Measurements from ENCODE around the gene SRSF4.

SRSF4 gene

DNA sequence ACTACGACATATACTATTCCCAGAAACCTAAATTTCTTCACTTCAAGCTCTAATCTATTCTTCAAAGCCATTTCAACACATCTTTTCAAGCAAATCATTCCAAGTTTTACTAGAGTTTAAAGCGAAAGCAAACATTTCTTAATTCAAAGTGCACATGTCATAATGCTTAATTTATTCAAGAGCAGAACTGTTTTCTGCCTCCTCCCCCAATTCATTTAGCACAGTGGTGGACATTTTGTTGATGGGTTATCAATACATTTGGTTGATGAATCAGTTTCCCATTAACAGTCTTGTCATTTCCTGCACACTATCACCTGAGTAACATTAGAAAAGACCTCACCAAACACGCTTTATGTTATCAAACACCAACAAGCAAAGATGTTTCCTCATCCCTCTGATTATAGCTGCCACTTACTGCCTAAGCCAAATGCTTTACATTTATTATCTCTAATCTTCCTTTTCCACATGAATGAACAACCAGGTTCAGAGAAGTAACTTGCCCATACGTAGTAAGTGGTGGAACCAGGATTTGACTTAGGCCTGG is 2.0 kb downstream of the SRSF4 start:
- peak overlapping the region; percentile 92 for H3K4me3 ChIP-seq (ENCODE audit: low read length)
- DNase-seq (ENCODE audit: low read depth): no peak
- TF ChIP-seq, protein P1, sequence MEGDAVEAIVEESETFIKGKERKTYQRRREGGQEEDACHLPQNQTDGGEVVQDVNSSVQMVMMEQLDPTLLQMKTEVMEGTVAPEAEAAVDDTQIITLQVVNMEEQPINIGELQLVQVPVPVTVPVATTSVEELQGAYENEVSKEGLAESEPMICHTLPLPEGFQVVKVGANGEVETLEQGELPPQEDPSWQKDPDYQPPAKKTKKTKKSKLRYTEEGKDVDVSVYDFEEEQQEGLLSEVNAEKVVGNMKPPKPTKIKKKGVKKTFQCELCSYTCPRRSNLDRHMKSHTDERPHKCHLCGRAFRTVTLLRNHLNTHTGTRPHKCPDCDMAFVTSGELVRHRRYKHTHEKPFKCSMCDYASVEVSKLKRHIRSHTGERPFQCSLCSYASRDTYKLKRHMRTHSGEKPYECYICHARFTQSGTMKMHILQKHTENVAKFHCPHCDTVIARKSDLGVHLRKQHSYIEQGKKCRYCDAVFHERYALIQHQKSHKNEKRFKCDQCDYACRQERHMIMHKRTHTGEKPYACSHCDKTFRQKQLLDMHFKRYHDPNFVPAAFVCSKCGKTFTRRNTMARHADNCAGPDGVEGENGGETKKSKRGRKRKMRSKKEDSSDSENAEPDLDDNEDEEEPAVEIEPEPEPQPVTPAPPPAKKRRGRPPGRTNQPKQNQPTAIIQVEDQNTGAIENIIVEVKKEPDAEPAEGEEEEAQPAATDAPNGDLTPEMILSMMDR (conservative IDR thresholded peaks at IDR 0.05; ENCODE audit: low read depth, low read length): no peak

GRCh38 chr1:29177022-29177705 is 4.5 kb downstream of the SRSF4 start:
- no peak for DNase-seq (ENCODE audit: low read depth)
- TF ChIP-seq, protein P1 (conservative IDR thresholded peaks at IDR 0.05; ENCODE audit: low read depth, low read length): no peak
- no peak overlapping the region for H3K4me3 ChIP-seq (ENCODE audit: low read length)

DNA sequence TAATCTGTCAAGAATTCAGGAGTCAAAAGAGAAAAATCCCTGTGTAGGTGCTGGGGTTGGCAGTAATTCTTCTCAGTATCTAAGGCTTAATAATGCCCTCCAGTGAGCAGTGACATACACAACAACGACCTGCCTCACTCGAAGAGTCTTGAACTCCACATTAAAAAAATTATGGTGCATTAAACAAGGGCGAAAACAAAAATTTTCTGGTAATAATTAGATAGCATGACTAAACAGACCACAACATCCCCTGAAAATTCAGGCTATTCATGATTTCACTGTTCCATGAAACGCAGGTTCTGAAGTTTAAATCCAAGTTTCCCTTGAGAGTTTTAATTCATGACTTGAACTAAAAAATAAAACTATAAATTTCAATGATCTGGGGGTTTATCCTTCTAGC is 5.1 kb downstream of the SRSF4 start:
- H3K4me3 ChIP-seq (ENCODE audit: low read length): no peak overlapping the region
- TF ChIP-seq, protein P1 (conservative IDR thresholded peaks at IDR 0.05; ENCODE audit: low read depth, low read length): no peak

DNA sequence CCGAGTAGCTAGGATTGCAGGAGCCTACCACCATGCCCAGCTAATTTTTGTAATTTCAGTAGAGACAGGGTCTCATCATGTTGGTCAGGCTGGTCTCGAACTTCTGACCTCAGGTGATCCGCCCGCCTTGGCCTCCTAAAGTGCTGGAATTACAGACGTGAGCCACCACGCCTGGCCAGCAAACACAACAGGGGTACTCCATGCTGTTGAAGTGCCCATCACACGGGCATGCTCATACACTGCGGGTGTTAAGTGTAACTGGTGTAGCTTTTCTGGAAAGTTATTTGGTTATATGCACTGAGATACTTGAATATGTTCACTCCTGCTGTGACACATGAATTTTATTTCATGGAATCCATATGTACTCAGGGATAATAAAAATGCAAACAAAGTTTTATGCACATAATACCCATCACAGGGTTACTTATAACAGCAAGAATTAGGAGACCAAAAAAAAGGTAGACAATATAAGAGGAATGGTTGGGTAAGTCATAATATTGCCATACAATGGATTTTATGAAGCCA is 9.2 kb downstream of the SRSF4 start:
- no peak for DNase-seq (ENCODE audit: low read depth)
- TF ChIP-seq, protein P1 (conservative IDR thresholded peaks at IDR 0.05; ENCODE audit: low read depth, low read length): no peak
- H3K4me3 ChIP-seq (ENCODE audit: low read length): no peak overlapping the region

More for the DNA sequence above, 5.1 kb downstream of the SRSF4 start:
- no peak for DNase-seq (ENCODE audit: low read depth)

DNA sequence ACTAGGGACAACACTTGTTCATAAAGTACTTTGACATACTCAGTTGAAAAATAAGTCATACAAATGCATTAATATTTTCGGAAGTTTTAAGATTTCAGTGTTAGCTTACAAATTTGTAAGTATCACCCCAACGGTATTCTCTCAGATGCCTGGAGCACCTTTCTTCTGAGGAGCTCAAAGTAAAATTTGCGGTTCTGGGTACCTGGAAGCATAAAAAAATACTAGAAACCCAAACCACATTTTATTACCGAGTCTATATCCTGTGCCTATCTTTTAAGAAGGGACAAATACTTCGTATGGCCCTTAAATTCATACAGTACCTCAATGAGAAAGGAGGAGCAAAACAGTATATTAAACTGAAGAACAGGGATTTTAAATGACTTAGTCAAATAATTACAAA is 10.2 kb downstream of the SRSF4 start:
- TF ChIP-seq, protein P1 (conservative IDR thresholded peaks at IDR 0.05; ENCODE audit: low read depth, low read length): no peak
- no peak overlapping the region for H3K4me3 ChIP-seq (ENCODE audit: low read length)
- DNase-seq (ENCODE audit: low read depth): no peak

DNA sequence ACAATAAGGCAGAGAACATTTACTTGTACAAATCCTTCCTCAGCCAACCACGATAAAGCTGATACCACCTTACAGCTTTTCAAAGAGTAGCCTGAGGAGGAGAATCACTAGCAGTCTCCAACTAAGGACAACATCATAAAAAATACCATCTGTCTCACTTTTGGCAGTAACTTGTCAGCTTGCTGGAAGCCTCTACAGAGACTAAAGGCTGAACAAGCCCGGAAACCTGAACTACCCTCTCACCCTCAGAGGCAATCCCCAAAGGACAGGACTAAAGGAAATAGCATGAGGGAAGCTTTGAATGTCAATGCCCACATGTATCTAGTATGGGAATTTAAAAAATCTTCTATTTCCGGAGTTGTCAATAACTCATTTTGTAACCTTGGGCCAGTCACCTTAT is 10.6 kb downstream of the SRSF4 start:
- no peak overlapping the region for H3K4me3 ChIP-seq (ENCODE audit: low read length)
- TF ChIP-seq, protein P1 (conservative IDR thresholded peaks at IDR 0.05; ENCODE audit: low read depth, low read length): no peak
- no peak for DNase-seq (ENCODE audit: low read depth)

GRCh38 chr1:29169976-29170375 is 11.7 kb downstream of the SRSF4 start:
- TF ChIP-seq, protein P1 (conservative IDR thresholded peaks at IDR 0.05; ENCODE audit: low read depth, low read length): no peak
- DNase-seq (ENCODE audit: low read depth): no peak

More at GRCh38 chr1:29169976-29170375, 11.7 kb downstream of the SRSF4 start:
- no peak overlapping the region for H3K4me3 ChIP-seq (ENCODE audit: low read length)
